GM21423 (cell line): ENCODE data around the gene TULP3.
"Not testable (repeated sequence)": the region's sequence is repeated elsewhere in the genome, so short reads cannot be mapped to it uniquely, and the experiment has no call there.

Experiments used
- ATAC-seq: cut with Tn5 transposase; IDR thresholded peaks from one replicate; pipeline ENCODE4 v1.9.1; 2021; ENCODE audit warnings: mild to moderate bottlenecking, moderate library complexity; ENCODE audit not compliant: unreplicated experiment

The TULP3 gene

DNA sequence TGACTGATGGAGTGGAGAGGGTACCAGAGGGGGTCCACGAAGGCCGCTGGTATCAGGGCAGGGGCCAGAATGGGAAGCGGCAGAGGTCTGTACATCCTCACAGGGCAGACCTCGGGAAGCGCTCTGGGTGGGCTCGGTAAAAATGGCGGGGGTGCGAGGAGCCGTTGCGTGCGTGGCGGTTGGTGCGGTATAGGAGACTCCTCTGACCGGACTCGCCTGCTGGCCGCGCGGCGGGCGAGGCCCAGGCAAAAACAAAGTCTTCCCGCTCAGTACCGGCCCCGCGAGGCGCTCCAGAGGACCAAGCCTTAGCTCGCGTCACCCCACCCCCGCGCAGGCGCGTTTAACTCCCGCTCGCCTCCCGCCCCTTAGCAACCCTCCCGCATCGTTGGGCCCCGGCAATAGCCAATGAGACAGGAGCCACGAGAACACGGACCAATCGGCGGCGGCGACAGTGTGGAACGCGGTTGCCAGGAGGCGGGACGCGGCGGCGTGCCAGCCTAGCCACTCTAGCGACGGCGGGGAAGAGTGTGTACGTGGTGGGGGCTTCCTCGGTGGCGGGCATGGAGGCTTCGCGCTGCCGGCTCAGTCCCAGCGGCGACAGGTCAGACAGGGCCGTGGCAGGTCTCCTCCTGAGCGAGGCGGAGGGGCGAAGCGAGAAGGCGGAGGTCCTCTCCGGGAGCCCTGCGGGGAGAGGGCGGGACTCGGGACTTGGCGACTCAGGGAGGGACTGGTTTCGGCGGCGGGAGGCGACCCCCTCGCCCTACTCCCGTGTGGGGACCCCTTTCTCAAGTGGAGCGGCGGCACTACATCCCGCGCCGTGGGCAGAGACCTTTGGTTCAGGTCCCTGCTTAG is at the start of gene TULP3:
TSS of gene TULP3 (plus strand) at position 504 of the 852 bp plus-strand sequence. CDS start at position 561, 57 bp downstream.
- peak; percentile 97 for ATAC-seq

- ATAC-seq = no peak
Measured at GRCh38 chr12:2841056-2841650, 49.5 kb upstream of the TULP3 start.

DNA sequence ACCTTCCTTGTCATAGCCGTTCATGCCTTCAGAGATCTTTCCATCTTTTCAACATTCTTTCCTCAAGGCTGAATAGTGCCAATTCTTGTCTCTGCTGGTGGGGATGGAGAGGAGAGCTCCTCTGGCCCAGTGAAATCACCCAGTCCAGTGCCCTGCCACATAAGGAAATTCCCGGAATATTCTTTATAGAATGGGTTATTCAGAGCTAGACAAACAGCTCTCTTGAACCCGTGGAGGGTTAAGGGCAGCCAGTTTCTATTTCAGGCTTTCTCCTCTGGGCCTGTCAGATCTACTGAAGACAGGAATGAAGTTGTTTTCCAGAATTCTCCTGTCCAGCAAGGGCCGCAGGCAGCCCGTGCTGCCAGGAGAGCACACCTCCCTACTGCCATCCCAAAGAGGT is 47.7 kb upstream of the TULP3 start:
- no peak for ATAC-seq

GRCh38 chr12:2844786-2845185 is 45.9 kb upstream of the TULP3 start:
- ATAC-seq = no peak

DNA sequence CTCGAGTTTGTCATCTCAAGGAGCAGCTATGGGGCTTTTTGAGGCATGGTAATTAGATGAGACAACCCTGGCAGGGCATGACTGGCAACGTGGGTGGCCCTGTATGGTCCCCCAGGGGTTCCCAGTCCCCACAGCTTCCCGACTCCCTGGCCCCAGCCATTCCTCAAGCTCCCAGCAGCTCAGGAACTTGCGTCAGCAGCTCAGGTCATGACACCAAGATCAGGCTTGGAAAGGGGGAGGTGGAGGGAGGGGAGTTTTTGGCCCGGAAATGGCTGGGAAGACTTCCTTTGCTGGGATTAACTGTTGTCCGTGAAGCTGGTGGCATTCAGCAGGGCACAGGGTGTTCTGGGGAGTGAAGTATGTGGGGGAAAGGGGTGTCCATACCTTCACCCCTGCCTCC is 45.4 kb upstream of the TULP3 start:
- no peak for ATAC-seq

DNA sequence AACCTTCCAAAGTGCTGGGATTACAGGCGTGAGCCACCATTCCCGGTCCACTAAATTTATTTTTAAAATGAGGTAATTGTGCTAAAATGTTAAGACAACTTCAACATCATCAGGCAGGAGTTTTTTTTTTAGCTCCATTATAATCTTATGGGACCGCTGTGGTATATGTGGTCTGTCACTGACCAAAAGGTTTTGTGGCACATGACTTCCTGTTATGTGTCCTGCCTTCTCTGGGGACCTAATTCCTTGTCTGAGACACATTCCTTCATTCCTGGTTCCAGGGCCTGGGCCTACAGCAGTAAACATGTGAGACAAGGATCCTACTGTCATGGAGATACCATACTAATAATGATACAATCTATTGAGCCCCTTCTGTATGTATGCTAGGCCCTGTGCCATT is 38.8 kb upstream of the TULP3 start:
- no peak for ATAC-seq

- ATAC-seq = no peak
Measured at GRCh38 chr12:2853626-2854025, 37.1 kb upstream of the TULP3 start.

GRCh38 chr12:2854669-2855453 is 35.8 kb upstream of the TULP3 start:
- ATAC-seq = no peak

DNA sequence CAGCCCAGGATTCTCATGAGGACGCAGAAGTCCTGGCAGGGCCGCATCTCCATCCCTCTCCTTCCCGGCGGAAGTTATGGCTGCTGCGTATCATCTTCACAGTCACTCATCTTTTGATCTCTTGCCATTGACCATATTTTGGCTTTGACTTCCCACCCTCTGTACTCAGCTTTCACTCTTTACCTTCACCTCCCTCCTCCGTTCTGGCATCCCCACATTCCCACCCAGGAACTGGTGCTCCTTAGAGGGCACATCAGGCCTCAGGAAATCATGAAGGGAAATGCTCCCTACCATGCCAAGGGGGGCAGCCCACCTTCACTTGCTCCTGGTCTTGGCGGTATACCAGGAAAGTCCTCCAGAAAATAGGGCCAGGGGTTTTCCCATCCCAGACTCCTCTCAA is 35.1 kb upstream of the TULP3 start:
- no peak for ATAC-seq

- no peak for ATAC-seq
Measured at GRCh38 chr12:2856051-2856450, 34.6 kb upstream of the TULP3 start.

DNA sequence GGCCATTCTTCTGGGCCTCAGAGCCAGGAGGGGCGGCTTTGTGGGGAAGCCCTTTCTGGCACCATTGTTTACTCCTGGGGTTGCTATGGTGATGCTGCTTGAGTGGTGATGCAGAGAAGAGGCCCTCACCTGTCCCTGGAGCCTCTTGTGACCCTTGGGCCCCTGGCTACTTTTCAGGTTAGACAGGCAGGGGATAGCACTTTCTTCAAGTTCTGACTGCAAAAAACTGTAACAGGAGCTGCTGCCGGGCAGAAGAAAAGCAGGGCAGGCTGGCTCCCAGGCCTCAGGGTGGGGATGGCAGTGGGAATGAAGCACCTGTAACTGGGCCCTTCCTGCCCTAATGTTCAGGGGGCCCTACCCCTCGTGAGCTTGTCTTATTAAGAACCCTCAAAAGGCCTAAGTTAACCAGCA is 33.7 kb upstream of the TULP3 start, which contains the start of gene TEX52:
TSS of gene TEX52 (minus strand) at position 19 of the 411 bp plus-strand sequence. CDS start at position 6, 13 bp downstream.
- no peak for ATAC-seq

- ATAC-seq = no peak
Measured at GRCh38 chr12:2857576-2857975, 33.1 kb upstream of the TULP3 start.

DNA sequence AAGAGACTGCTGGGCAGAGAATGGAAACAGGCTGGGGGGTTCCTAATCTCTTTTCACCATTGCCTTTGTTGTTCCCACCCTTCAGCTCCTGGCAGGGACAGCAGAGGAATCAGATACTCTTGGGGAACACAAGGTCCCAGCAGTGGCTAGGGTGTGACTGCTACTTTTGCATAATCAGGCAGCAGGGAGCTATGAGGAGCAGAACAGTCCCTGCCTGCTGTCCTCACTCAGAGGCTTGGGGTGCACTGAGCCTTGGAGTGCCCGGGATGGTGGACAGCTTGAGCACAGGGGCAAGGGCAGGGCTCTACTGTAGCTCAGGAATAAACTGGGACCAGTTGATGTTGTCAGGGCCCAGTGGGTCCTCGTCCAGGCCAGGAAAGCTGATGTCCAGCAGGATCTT is 32.4 kb upstream of the TULP3 start:
- ATAC-seq = no peak

DNA sequence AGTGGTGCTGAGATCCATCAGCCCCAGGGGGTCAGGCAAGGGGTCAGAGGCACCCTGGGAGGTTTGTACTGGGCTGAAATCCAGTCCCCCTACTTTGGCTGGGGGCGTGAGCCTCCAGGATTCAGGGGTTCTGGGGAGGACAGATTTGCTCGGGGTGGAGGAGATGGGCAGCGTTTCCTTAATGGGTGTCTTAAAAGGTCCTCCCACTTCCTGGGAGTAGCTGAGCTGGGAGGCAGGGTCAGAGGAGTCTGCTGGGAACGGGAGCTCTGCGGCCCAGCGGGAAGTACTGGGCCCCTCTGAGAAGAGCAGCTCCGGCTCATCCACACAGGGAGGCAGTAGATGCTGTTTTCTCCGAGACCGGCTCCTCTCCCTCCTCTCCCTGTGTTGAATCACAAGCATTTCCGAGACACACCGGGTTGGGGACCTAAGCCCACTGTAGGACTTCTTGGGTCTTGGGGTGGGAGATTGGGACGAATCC is 31.7 kb upstream of the TULP3 start:
- no peak for ATAC-seq

DNA sequence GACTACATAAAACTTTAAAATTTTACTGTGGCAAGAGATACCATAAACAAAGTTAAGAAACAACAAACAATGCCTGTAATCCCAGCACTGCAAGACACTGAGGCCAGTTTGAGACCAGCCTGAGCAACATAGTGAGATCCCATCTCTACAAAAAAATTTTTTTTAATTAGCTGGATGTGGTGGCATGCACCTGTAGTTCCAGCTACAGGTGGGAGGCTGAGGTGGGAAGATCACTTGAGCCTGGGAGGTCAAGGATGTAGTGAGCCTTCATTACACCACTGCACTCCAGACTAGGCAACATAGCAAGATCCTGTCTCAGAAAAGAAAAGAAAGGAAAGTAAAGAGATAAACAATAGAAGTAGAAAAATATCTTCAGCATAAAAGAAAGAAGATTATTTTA is 30.5 kb upstream of the TULP3 start:
- ATAC-seq = no peak

DNA sequence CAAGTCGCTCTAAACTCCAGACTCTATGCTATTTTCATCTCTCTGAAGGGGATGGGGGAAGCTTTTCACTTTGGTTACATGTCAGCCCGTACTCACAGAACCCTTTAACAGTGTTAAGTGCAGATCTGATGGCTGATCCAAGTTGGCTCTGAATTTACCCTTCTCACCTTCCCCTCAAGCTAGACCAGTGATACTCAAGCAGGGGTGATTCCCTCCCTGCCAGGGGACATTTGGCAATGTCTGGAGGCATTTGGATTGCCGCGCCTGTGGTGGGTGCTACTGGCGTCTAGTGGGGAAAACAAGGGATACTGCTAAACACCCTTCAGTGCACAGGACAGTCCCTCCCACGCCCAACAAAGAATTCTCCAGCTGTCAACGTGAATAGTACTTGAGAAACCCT is 27.8 kb upstream of the TULP3 start:
- no peak for ATAC-seq

DNA sequence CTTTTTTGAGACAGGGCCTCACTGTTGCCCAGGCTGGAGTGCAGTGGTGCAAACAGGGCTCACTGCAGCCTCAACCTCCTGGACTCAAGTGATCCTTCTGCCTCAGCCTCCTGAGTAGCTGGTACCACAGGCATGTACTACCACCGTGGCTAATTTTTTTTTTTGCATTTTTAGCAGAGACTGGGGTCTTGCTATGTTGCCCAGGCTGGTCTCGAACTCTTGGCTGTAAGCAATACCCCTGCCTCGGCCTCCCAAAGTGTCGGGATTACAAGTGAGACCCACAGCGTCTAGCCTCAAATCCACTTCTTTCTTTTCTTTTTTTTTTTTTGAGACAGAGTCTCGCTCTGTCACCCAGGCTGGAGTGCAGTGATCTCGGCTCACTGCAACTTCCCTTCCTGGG is 27.3 kb upstream of the TULP3 start:
- ATAC-seq = not testable (repeated sequence)

- ATAC-seq = no peak
Measured at GRCh38 chr12:2864198-2864597, 26.5 kb upstream of the TULP3 start.

DNA sequence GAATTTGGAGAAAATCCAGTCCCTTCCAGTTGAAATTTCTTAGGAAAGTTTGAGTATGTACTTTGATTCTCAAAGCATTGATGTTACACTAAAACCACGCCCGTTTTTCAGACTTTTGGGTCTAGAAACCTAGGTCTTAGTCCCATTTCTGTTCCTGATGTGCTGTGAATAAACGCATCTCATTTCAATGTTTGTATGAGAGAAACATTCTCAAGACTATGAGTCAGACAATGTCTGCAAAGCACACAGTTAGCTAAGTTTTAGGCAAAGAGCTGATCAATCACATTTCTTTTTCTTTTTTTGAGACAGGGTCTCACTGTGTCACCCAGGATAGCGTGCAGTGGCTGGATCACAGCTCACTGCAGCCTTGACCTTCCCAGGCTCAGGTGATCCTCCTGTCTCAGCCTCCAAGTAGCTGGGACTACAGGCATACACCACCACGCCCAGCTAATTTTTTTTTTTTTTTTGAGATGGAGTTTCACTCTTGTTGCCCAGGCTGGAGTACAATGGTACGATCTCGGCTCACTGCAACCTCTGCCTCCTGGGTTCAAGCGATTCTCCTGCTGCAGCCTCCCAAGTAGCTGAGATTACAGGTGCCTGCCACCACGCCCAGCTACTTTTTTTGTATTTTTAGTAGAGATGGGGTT is 21.6 kb upstream of the TULP3 start:
- not testable (repeated sequence) for ATAC-seq

DNA sequence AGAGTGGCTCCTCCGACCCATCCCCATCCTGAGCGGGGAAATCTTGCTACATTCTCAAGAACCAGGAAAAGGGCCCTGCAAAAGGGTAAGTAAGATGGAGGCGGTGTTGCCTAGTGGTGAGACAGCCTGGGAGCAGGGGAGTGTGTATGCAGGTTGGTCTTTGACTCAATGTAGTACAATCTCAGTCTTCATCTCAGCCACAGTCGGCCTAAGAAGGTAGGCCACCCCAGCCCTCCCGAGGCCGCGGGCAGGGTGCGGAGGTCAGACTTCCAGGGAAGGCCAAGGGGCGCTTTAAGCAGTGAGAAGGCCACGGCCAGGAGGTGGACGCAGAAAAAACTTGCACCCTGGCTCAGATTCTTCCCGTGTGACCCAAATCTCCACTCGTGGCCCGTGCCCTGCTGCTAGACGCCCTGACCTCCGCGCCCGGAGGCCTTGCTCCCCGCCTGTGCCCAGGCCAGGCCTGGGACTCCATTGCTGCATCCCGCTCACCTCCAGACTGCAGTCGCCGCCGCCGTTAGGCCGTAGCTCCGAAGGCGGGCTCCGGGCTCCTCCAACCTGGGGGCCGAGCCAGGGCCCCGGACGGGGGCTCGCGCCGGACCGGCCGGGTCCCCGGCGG is 14.2 kb upstream of the TULP3 start:
- ATAC-seq = peak; percentile 32
